ENCODE data around the gene MVP.

DNA sequence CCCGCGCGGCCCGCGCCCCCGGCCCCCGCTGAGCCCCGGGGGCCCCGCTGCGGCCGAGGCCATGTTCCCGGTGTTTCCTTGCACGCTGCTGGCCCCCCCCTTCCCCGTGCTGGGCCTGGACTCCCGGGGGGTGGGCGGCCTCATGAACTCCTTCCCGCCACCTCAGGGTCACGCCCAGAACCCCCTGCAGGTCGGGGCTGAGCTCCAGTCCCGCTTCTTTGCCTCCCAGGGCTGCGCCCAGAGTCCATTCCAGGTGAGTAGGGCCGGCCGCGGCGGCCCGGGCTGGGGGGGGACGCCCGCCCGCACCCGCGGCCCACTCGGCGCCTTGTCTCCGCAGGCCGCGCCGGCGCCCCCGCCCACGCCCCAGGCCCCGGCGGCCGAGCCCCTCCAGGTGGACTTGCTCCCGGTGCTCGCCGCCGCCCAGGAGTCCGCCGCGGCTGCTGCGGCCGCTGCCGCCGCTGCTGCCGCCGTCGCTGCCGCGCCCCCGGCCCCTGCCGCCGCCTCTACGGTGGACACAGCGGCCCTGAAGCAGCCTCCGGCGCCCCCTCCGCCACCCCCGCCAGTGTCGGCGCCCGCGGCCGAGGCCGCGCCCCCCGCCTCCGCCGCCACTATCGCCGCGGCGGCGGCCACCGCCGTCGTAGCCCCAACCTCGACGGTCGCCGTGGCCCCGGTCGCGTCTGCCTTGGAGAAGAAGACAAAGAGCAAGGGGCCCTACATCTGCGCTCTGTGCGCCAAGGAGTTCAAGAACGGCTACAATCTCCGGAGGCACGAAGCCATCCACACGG, 13.4 kb upstream of the MVP start:
- TF ChIP-seq CTCF (IDR thresholded peaks at IDR 0.05) (no peak), EZH2 (IDR thresholded peaks at IDR 0.05) (no peak), EZH2phosphoT487 (IDR thresholded peaks at IDR 0.05) (no peak)
